ENCODE measurements around the gene GRIK4.

GRIK4 gene

DNA sequence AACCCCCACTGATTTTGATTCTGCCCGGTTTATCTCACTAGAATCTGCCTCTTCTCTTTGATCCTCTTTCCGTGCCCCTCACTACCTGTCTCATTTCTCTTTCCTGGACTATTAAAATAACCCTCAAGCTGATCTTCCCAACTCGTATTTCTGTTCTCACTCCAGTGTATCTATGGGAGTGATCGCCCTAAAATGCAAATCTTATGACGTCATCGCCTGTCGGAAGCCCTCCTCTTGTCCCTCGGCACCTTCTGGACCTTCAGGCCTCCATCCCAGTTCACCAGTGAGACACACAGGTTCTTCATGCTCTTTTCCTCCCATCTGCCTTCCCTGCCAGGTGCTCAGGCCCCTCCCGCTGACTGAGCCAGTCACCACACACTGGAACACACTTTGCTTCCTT is 277.8 kb downstream of the GRIK4 start:
- no peak for DNase-seq

DNA sequence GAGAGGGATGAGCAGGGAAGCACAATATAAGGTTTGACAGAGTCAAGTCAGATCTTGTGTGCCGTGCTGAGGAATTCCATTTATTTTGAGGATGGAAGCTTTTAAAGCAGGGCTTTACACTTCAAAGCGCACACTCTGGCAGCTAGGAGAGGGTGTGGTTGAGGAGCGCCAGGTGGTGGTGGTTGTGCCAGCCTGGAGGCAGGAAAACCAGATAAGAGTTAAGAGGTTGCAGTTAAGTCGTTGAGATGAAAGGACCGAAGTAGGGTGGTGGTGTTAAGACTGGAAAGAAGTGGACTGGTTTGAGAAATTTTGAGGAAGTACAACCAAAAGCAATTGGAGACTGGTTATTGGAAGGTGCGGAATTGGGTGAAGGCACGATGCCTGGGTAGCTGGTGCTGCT is 280.8 kb downstream of the GRIK4 start:
- no peak for DNase-seq

DNA sequence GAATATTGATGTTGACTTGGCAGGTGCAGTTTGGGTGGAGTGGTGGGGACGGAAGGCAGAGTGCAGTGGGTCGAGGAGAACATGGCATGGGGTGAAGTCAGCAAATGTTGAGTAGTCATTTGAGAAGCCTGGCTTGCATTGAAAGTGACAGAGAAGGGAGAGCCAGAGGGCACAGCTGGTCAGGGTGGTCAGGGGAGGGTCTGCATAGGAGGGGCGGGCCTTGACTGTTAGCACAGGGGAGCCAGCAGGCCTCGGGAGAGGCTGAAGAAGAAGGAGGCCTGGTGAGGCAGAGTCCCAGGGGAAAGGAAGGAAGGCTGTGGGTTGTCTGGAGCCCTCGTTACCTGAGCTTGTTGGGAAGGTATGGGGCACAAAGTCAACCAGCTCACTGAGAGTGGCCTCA is 281.6 kb downstream of the GRIK4 start:
- DNase-seq = no peak

DNA sequence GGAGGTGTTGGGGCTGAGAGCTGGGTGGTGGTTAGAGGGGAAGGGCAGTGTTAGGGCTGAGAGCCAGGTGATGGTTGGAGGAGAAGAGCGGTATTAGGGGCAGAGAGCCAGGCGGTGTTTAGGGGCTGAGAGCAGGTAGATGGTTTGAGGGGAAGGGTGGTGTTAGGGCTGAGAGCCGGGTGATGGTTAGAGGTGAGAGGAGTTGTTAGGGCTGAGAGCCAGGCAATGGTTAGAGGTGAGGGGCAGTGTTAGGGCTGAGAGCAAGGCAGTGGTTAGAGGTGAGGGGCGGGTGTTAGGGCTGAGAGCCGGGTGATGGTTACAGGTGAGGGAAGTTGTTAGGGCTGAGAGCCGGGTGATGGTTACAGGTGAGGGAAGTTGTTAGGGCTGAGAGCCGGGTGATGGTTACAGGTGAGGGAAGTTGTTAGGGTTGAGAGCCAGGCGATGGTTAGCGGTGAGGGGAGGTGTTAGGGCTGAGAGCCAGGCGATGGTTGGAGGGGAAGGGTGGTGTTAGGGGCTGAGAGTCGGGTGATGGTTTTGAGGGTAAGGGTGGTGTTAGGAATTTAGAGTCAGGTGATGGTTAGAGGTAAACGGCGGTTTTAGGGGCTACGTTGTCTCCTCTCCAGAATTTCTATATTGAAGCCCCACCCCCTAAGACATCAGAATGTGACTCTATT is 282.4 kb downstream of the GRIK4 start:
- no peak for DNase-seq

DNA sequence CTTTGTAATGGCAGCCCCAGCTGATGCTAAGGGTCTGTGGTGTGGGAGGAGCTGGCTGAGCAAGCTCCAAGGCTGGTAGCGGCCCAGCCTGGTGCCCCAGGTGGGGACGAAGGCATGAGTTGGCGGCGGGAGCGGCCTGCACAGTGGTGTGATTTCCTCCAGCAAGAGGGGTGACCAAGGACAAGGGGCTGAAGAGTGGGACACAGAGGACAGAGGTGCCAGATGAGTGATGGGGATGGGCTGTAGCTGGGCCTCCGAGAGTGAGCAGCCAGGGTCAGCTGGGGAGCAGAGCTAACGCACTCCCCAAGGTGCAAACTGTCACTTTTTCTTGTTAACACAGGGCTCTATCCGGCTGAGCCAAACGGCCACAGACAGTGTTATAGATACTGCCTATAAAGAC is 283.2 kb downstream of the GRIK4 start:
- DNase-seq = no peak

DNA sequence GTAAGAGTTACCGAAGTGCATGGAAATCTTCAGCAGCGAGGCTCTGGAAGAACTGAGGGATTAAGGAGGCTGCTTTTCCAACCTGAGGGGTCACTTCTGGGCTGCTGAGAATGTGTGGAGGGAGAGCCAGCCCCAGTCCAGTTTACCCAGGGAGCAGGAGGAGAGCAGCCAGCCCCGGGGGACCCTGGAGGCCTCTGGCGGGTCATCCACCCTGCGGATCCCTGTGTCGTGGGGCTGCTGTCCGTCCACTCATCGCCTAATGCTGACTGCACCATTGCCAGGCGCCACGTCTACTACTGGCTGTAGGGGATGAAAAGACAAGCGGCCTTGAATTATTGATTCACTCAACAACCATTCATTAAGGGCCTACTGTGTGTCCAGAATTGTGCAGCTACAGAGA is 283.6 kb downstream of the GRIK4 start:
- no peak for DNase-seq

DNA sequence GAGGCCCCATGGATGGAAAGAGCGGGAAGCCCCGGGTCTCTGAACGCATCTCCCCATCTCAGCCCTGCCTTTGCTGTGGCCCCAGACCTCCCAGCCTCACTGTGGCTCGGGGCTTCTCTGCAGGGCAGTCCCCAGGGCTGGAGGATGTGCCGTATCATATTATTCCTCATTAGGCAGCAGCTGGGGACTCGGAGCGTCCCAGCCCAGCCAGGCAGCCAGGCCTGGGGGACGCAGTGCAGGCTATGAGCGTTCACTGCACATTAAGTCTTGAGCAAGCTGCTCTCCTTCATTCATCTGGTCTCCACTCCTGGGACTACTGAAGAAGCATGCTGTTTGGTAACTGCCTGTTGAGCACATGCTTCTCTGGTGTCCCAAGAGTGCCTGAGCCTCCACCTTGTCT is 285.6 kb downstream of the GRIK4 start:
- no peak for DNase-seq

DNA sequence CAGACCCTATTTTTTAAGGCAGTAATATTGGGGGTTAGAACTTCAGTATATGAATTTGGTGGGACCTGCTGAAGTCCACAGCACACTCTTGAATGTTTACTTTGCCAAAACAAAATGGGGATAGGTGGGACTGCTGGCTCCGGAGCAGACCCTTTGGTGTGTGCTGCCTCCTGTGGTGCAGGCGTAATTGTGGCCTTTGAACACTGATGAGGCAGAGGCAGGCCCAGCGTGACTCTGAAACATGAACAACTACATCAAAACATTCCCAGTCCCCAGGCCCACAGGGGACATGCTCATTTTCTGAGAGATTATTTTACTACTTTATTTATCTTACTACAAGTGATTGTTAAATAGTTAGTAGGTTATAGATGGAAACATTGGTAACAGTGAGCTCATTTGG is 287.3 kb downstream of the GRIK4 start:
- no peak for DNase-seq

DNA sequence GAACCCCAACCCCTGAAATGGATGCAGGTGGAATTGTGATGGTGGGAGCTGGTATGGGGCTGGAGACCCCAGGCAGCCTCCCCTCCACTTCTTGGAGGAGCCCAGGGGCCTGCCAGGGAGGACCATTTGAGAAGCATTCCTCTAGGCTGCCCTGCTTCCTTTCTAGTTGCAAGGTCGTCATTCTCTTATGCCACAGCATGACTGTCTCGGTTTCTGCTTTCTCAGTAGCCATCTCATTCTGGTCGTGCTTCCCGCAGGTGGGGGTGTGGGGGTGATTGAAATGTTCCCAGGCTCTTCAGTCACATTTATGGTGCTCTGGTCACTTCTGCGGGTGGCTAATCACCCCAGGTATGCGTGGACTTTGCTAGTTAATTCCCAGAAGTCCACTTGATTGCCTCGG is 288.7 kb downstream of the GRIK4 start:
- no peak for DNase-seq

DNA sequence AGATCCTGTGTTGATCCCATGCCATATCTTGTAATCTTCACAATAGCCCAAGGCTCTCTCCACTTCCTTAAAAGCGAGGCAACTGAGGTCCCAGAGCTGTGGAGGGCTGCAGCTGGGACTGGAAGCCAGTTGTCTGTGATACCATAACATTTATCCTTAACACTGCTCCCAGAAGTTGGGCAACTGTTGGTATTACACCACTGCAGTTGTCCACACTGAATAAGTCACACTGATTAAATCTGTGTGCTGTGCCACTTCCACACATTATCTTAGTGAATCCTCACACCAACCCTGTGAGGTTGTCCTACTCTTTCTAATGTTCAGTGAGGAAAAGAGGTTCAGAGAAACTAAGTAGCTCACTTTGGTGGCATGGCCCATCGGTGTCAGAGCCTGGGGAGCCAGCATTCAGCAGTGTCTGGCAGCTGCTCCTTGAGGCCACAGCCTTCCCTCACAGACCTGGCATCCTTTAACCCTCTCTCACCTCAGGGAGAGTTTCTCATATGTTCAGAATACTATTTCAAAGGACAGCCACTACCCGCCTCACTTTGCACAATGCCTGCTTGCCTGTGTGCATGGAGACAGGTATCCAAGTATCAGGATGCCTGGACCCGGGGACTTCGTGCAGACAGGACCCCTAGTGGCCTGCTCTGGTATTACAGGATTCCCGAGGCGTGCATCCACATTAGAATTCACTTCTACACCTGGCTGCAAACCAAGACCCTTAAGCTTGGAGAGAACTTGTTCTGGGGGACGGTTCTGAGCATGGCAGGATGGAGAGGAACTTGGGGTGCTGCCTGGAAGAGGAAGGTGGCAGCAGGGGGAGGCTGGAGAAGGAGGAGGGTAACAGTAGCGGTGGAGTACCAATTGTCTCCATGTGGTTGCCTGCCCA is 290.5 kb downstream of the GRIK4 start:
- DNase-seq = peak; percentile 36

DNA sequence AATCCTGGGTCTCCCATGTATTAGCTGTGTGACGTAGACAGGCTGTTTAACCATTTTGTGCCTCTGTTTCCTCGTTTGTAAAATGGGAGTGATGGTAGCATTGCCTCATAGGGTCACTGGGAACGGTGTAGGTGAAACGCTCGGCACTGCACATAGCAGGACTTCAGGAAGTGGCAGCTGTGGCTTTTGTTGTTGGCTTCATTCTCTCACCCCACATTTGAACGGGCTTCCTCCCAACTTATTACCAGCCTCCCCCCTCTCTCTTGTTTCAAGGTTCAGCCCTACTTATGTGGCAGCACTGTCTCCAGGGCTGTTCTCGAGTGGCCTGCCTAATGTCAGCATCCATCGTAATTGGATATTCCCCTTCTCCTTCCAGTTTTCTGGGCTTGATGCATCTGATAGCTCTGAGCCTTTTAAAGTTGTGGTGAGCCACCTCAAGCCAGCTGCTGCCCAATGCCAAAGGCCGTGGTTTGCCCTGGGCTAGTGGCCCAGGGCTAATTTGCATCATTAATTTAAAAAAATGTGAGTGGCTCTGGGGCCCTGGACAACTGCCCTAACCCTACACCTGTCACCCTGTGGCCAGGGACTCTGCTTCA is 294.5 kb downstream of the GRIK4 start:
- no peak for DNase-seq

DNA sequence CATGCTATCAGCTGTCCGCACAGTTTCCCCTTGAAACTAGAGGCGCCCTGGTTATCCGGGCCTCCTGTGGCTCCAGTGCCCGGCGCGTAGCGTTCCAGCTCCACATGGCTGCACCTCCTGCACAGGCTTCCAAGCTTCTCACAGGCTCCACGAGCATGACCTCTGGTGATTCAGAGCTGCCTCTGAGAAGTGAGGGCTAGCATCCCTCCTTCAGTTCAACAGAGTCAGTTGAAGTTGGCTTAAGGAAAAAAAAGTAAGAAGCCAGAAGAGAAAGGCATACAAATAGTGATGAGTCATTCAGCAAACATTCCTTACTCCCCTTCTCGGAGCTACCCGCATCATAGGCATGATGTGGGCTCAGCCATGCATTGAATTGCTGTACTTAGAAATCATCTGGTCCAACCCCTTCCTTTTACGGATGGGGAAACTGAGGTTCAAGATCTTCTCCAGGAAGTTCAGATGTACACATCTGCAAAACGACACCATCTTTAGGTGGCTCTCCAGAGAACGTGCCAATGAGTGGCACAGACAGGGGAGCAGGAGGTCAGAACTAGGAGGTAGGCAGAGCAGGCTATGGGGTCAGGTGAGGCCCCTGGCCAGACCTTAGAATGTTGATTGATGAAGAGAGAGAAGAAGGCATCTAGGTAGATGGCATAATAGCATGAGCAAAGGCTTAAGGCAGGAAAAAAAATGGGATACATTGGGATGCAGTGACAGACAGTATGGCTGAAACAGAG is 296.0 kb downstream of the GRIK4 start:
- DNase-seq = no peak

DNA sequence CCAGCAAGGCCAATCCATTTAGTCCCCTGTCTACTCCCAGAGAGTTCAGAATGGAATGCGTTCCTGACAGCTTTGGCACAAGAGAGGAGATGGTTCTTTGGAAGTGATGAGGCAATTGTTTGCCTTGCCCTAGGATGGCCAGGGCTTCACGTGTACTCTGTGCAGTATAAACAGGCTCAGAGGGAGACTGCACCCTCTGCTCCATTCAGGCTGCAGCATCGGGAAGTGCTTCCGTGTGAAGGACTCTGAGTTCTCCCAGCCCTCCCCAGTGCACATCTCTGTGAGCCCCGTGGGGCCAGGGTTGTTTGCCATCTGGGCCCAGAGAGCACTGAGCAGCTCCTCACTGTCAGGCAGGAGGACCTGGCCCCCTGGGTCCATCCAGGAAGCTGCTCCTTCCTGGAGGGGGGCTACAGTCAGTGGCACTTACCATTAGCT is 297.1 kb downstream of the GRIK4 start:
- no peak for DNase-seq

DNA sequence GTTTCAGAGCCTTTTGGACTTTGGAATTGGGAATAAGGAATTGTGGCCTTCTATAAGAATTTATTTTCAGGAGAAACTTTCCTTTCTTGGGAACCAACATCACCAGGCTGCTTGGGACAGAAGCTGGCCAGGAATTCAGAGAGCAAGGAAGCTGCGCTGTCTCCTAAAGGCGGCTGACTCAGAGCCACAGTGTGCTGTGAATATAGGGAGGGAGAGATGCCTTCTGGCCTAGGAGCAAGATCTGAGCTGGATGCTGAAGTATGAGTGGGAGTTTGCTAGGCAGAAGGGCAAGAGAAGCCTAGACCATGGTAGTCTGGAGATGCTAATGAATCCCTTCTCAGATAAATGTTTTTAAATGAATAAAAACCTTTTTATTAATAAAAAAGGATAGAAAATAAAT is 298.7 kb downstream of the GRIK4 start:
- DNase-seq = no peak

DNA sequence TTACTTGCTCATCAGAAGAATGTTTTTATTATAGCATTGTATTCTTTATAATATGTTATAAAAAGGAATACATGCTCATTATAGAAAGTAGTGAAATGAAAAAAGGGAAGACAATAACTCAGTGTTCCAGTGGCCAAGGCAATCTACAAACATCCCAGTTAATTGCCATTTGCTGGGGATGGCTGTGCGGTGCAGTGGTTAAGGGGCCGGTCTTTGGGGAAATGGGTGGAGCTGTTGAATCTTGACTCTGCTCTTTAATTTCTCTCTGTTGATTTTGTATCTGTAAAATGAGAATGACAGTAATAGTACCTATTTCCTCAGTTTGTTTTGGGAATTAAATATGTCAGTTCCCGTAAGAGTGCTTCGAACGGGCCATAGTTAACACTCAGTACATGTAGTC is 299.7 kb downstream of the GRIK4 start:
- DNase-seq = no peak

DNA sequence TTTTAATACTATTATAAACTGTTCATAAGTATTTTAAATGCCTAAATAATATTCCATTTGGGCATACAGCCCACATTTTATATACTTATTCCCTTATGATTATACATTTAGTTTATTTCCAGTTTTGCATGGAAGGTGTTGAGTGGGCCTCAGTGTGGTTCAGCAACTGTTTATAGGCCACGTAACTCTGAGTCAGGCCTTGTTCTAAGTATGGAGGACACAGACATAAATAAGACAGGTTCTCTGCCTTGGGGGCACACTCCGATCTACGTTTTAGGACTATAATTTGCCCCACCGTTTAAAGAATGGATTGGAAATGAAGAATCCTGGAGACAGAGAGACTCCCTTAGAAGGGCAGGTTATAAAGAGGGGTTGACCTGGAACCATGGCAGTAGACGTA is 300.2 kb downstream of the GRIK4 start:
- no peak for DNase-seq

DNA sequence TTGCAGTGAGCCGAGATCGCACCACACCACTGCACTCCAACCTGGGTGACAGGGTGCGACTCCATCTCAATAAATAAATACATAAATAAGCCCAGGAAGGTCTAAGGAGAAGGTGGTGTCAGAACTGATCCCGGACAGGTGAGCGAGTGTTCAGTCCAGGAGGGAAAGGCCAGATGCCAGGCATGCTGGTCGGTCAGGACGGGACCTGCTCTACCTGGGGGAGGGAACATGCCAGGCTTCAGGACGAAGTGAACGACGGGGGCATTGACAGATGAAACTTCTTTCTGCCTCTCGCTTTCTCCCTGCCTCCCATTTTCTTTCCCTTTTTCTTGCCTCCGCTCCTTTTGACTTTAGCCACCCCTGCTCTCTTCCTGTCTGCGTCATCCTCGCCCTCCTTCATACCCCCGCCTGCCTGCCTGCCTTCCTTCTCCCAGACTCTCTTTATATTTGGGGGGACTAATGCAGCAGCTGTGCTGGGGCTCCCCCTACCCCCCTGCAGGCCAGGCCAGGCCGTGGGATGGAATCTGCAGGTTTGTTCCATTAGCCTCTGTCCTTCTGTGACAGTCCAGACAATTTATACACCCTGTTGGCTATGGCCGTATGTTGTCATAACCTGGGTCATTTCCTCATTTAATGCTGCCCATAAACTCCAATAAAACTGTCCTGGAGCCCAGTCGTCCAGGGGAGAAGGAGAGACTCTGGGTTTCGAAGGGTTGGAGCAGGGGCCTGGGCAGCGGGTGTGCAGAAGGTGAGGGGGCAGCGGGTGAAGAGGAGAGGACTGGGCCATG is 303.2 kb downstream of the GRIK4 start:
- DNase-seq = no peak

DNA sequence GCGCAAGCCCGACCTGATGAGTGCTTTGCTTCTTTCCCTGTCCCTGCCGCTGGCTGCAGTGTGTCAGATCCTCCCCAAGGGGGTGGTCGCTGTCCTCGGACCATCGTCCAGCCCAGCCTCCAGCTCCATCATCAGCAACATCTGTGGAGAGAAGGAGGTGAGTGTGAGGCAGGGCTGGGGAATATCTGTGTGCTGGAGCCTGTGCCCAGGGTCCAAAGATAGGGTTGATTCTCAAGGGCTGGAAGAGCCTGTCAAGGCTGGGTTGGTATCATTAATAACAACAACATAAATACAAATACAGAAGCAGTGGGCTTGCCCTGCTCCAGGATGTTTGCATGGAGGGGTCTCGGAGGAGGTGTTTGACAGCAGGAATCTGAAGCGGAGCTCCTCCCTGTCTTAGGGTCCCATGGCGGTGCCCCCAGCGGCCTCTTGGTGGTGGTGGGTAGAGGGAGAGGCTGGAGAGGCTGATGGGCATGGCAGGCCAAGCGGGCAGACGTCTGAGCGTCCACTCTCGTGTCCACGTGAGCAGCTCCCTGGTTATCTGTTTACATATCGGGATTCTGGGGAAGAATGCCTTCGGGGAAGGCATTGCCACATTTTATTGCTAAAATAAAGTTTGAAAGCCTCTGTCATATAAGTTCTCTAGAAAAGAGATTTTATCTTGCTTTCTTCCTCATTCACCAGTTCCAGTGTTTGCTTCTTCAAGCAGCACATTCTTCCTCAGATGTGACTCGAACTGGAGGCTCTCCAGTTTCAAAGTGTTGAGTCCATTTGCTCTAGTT is 304.0 kb downstream of the GRIK4 start:
- no peak for DNase-seq

DNA sequence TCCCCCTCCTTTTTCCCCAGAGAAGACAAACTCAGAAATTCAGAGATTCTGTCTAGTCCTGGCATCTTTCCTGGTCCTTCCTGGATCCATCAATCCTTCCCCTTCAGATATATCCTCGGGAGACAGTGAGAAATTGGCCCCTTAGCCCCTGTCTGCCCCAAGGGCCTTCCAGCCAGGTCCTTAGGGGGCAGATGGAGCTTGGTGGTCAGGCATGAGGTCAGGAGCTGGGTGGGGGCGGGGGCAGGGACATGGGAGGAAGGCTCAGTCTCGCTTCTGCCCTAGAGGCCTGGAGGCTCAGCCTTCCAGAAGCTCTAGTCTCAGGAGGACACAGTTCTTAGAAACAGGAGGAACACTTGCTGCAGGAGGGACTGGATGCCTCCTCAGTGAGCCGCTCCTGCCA is 304.6 kb downstream of the GRIK4 start:
- DNase-seq = no peak

DNA sequence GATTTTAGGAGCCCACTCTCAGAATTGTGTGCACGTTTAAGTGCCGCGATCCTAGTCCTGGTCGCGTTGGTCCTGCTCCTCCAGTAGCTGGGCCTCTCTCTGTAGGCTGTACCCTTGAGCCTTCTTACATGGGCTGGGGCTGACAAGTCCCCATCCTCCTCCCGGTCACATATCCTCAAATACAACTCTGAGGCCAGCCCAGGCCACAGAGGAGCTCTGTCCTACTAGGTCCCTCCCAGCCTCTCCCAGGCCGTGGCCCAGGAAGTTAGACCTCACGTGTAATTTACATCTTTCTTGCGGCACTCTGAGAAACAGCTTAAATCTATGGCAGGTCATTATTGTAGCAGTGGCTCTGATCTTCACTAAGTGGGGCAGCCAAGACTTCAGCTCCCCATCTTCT is 305.2 kb downstream of the GRIK4 start:
- no peak for DNase-seq

DNA sequence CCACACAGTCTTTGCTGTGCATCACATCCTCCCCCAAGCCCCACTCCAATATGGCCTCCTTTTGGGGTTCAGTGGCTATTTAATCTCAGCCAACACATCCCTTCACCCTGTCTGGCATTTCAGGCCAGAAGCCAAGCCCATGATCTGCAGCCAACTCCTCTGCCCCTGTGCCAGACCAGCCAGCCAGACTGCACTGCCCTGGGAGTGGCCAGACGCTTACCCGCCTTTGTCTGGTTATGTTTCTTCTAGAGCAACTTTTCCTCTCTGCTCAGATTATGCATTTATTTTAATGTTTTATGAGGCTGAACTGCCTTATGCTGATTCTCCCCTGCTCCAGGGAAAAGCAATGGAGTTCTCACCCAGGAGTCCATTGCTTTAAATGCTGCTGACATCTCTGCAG is 305.6 kb downstream of the GRIK4 start:
- no peak for DNase-seq

DNA sequence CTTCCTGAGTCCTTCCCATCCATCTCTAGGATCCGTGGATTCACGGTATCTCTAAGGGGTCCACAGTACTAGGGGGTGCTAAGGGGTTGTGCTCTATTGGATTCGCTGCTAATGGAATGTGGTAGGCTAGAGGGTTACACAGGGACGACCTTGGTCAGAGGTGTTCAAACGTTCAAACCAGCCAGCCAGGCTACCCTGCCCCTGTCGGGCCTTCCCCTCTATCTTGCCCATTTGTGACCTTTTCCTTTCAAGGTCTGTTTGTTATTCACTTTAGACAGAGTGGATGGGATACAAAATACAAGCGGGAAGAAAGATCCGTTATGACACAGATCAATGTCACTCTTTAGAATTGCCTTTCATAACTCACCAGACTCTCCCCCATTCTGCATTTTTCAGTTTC is 306.5 kb downstream of the GRIK4 start:
- DNase-seq = no peak
